Pancreas (tissue), 10 donors: ENCODE measurements around the gene TNFRSF12A. TPM values are rescaled to one million over a fixed set of nuclear protein-coding genes. Genes with fewer than 3 reads are reported as not detected.
A peak's percentile ranks its signal among the peaks of the same experiment; 100 is the strongest.

Source experiments
- ATAC-seq, 4 donors: fragments of 200-7000 bp; cut with Tn5 transposase; one replicate each; pipeline versions ENCODE4 v1.8.0 to v1.9.1; 2020; ENCODE audit warnings: mild to moderate bottlenecking in 4 of 4, moderate library complexity in 4 of 4
- DNase-seq, 6 donors: peaks; one replicate each; pipeline ENCODE4 v3.0.0-alpha.2; 2020
- FAIRE-seq: peaks from 2 replicates; lab custom pipeline; 2012; peaks lifted over from hg19 to GRCh38; lab: Jason Lieb, UNC
- H3K27ac ChIP-seq, 4 donors: fragments of 200-600 bp; sonication (generic); 1 replicate in 3 of 4; 2 replicates in 1 of 4; pipeline versions ENCODE4 v1.5.0 to v1.8.0; 2020
- H3K27me3 ChIP-seq, 4 donors: fragments of 200-600 bp; one replicate each; pipeline ENCODE4 v1.8.0; 2021
- H3K36me3 ChIP-seq, 3 donors: fragments of 200-600 bp; sonication (generic) in 1 of 3; one replicate each; pipeline versions ENCODE4 v1.5.0 to v1.8.0; 2020 to 2021
- H3K4me1 ChIP-seq, 3 donors: fragments of 200-600 bp; one replicate each; pipeline ENCODE4 v1.8.0; 2021
- H3K4me3 ChIP-seq, 4 donors: fragments of 200-600 bp; sonication (generic) in 2 of 4; one replicate each; pipeline versions ENCODE4 v1.5.0 to v1.8.0; 2020 to 2021
- H3K9me3 ChIP-seq, 4 donors: fragments of 200-600 bp; one replicate each; pipeline ENCODE4 v1.8.0; 2021
- WGBS, 2 donors: extraction: QIAGEN DNeasy Blood & Tissue Kit; methylation state at CpG; one replicate each; pipeline ENCODE4 v1.1.7; 2013; 5-methylcytosine and 5-hydroxymethylcytosine counted together
- intact Hi-C, 3 donors: fragments of 100-400 bp; cut with DNase I; formaldehyde crosslinking; loops; one replicate each; pipeline versions ENCODE4 v1.11.1 to v1.14.2; 2022
- polyA plus RNA-seq, 2 donors: library from polyadenylated mRNA; stranded (reverse); fragments of 200-250 nt; gene quantifications; one replicate each; pipeline ENCODE4 v1.2.3, GENCODE V29; 2013
- total RNA-seq, 6 donors: library from RNA; stranded (reverse); fragmentation: NEBNext Ultra II Directional in 4 of 6; extraction: Animal tissue kit (Norgen Biotek cat#: 25700) in 4 of 6; gene quantifications; one replicate each; pipeline versions ENCODE4 v1.2.1 to v1.2.4, GENCODE V29; 2021 to 2023
- TF ChIP-seq, protein P1 (sequence below), 4 donors: fragments of 200-600 bp; sonication (generic) in 3 of 4; IDR thresholded peaks; one replicate each; pipeline versions ENCODE4 v1.5.0 to v1.8.0; 2021; ENCODE audit warnings: antibody characterized with exemption in 4 of 4
- donor health status: healthy with polysubstance abuse.
- donor health status: DM: no; HTN: no; CAD: no; lungs with moderate emphysema.
- donor health status: DM: no; HTN: no; CAD: no.
- donor health status: control.
- donor health status: control.
- donor health status: Bipolar disorder and iron deficiency.
- donor health status: DM: yes; HTN: yes; CAD: no.
- donor health status: DM: no; HTN: no; CAD: no.
- donor health status: DM: no; HTN: no; CAD: no.
- donor health status: DM: yes; HTN: yes; CAD: no.

The TNFRSF12A gene
- total and polyA plus RNA-seq, 8 donors: 26.8 to 185 (median 77.4) TPM

DNA sequence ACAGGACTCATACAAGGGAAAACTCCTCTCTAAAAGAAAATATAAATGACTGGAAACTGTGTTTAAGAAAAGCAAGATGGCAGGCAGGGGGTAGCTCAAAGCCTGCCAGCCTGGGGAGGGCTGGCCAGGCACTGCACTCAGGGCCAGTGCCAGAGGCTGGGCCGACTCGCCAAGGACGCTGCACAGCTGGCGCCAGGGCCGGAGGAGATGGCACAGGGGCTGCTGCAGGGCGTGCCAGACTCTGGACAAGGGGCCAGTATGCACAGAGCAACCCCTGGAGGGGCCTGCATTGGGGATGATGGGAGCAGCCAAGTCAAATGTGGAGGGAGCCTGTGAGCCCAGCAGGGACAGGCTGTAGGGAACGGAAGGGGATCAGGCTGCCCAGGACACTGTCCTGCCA lies 44.0 kb upstream of the TNFRSF12A start:
- Histone ChIP-seq H3K9me3 (no peaks in the 10 kb centered on the region), H3K4me1 (peaks cover 15 to 30% (median 20%) of the 10 kb centered on the region in 3 donors), H3K4me3 (no peak overlapping the region), H3K36me3 (no peaks in the 10 kb centered on the region), H3K27ac (no peak overlapping the region), H3K27me3 (no peaks in the 10 kb centered on the region)
- no peak for FAIRE-seq
- peak in 2 of 6 donors; percentile 51 to 68 for DNase-seq
- TF ChIP-seq, protein P1, sequence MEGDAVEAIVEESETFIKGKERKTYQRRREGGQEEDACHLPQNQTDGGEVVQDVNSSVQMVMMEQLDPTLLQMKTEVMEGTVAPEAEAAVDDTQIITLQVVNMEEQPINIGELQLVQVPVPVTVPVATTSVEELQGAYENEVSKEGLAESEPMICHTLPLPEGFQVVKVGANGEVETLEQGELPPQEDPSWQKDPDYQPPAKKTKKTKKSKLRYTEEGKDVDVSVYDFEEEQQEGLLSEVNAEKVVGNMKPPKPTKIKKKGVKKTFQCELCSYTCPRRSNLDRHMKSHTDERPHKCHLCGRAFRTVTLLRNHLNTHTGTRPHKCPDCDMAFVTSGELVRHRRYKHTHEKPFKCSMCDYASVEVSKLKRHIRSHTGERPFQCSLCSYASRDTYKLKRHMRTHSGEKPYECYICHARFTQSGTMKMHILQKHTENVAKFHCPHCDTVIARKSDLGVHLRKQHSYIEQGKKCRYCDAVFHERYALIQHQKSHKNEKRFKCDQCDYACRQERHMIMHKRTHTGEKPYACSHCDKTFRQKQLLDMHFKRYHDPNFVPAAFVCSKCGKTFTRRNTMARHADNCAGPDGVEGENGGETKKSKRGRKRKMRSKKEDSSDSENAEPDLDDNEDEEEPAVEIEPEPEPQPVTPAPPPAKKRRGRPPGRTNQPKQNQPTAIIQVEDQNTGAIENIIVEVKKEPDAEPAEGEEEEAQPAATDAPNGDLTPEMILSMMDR (IDR thresholded peaks at IDR 0.05): no peak
- intact Hi-C loops: no loop called here
- no peak for ATAC-seq
- 46 to 48% methylated on average over 7 of the region's 7 CpGs for WGBS, 2 donors

DNA sequence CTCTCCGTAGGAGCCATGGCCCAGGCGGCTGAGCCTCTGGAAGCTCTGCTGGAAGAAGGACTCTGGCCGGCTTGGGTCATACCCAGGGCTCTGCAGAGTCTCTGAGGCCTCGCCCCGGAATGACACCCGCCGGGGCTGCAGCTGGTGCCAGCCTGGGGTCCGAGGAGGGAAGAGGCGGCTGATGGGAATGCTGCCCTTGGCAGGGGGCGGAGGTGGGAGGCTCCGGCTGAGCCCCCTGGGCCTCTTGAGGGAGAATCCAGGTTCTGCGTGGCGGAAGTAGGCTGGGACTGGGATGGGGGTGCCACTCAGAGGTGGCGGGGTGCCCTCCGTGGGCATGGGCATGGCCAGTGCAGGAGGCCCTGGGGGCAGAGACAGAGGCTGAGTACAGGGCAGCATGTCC lies 43.5 kb upstream of the TNFRSF12A start:
- FAIRE-seq (no peak), DNase-seq (peak in 2 of 6 donors; percentile 50 to 80), ATAC-seq (no peak)
- intact Hi-C loops: no loop called here
- Histone ChIP-seq H3K4me1 (peaks cover 15 to 34% (median 20%) of the 10 kb centered on the region in 3 donors), H3K27me3 (no peaks in the 10 kb centered on the region), H3K4me3 (no peak overlapping the region), H3K9me3 (no peaks in the 10 kb centered on the region), H3K27ac (peak overlapping the region in 2 of 4 donors; percentile 38 to 58), H3K36me3 (no peaks in the 10 kb centered on the region)
- 90 to 95% methylated on average over 15 of the region's 15 CpGs for WGBS, 2 donors
- TF ChIP-seq, protein P1 (IDR thresholded peaks at IDR 0.05): no peak

DNA sequence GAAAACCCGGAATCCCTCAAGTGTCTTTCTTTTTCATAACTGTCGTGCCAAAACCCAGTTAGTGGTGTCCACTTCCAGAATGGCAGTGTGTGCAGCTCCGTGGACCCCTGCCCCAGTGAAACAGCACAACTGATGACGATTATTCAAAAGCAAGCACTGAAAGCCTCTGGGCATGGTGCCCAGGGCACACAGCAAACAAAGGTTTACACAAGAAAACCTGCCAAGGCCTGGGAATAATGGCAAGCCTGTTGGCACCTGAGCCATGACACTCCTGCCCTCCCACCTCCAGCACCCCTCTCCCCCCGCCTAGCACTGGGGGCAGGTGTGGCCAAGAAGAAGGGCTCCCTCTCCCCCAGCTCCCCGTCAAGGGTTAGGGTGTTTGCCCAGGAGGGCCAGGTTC lies 42.7 kb upstream of the TNFRSF12A start:
- no peaks in the 10 kb centered on the region for H3K36me3 ChIP-seq
- H3K4me3 ChIP-seq: no peak overlapping the region
- peaks cover 15 to 34% (median 20%) of the 10 kb centered on the region in 3 donors for H3K4me1 ChIP-seq
- no peaks in the 10 kb centered on the region for H3K27me3 ChIP-seq
- peak; percentile 61 to 82 (median 78) for ATAC-seq
- no peak for FAIRE-seq
- no peaks in the 10 kb centered on the region for H3K9me3 ChIP-seq
- H3K27ac ChIP-seq: peak overlapping the region; percentile 38 to 65 (median 48)
- DNase-seq: peak; percentile 82 to 96 (median 90)
- TF ChIP-seq, protein P1 (IDR thresholded peaks at IDR 0.05): no peak
- intact Hi-C loops: no loop called here
- WGBS, 2 donors: 16 to 18% methylated on average over 6 of the region's 6 CpGs

DNA sequence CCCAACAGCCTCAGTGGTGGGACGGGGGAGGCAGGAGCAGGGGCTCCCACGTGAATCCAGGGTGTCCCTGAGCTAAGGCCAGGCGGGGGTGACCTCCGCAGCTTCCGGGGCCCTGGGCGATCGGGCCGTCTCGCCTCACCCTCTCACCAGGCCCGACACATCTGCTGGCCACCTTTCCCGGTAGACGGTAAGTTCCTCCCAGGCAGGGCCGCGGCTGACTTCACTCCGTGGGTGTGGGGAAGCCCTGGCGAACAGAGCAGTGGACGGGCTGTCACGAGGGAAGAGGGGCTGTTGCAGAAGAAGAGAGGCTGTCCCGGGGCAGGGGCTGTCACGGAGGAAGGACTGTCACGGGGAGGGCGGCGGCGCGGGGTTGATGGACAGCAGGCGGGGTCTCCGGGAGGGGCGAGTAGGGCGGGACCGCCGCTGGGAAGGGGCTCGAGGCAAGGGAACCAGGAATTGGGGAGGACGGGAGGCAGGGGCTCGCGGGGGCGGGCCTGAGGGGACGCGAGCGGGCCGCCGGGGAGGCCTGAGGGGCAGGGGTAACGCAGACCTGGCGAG lies 40.4 kb upstream of the TNFRSF12A start:
- Histone ChIP-seq H3K36me3 (no peaks in the 10 kb centered on the region), H3K4me3 (peak overlapping the region; percentile 42 to 79 (median 71)), H3K27ac (no peak overlapping the region), H3K4me1 (peaks cover 16 to 46% (median 22%) of the 10 kb centered on the region in 3 donors), H3K9me3 (no peaks in the 10 kb centered on the region), H3K27me3 (no peaks in the 10 kb centered on the region)
- TF ChIP-seq, protein P1 (IDR thresholded peaks at IDR 0.05): no peak
- no peak for FAIRE-seq
- 5 to 6% methylated on average over 37 to 43 of the region's 43 CpGs for WGBS, 2 donors
- ATAC-seq: no peak
- peak in 1 of 6 donors; percentile 85 for DNase-seq
- intact Hi-C loops: loop anchor here in 1 of 3 donors (5.0 kb wide), 1 partner anchor 57 kb away; no protein-coding TSS in a partner anchor
